ENCODE data around the gene WNT2B.
A peak's percentile ranks its signal among the peaks of the same experiment; 100 is the strongest.

Gene WNT2B

DNA sequence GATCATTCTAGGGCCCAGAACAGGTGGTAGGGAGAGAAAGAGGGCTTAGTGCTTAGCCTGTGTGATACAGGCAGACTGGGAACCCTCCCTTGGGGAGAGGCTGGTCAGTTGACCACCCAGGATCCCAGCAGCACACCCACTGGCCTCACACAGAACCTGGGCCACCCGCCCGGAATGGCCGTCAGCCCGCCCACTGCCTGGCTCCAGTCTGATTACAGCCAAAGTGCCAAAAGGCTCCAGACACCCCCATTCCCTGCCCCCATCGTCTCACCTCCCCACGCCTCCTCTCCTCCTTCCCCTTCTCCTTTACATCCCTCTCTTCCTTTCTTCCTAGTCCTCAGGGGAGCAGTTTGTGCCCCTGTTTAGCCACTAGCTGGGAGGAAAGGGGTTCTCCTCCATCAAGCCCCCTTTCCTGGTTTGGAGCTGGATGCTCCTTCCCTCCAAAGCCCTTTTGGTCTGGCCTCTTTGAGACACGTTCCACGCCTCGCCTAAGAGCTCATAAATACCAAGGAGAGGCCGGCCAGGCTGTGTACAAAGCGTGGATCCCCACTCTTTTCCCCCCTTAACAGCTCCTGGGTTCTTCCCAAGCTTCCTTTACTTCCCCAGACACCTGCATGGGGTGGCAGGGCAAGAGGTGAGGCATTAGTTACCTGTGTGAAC, 4.6 kb upstream of the WNT2B start:
- Histone ChIP-seq H2BK15ac (ENCODE audit: low read length) (no peak overlapping the region), H2BK12ac (ENCODE audit: low read length) (no peak overlapping the region), H3K4ac (ENCODE audit: low read length) (no peak overlapping the region), H2BK5ac (ENCODE audit: low read length) (no peak overlapping the region), H3K4me1 (ENCODE audit: control insufficient read depth in 2 of 2, insufficient read depth in 1 of 2, low read depth in 1 of 2, low read length in 2 of 2) (peaks cover 33 to 35% of the 10 kb centered on the region in 2 donors), H3K27me3 (ENCODE audit: control insufficient read depth in 3 of 3, insufficient read depth in 3 of 3, low read depth in 1 of 3, low read length in 3 of 3) (peaks cover 2 to 32% (median 18%) of the 10 kb centered on the region in 3 experiments), H3K18ac (ENCODE audit: low read length) (no peak overlapping the region), H3K23ac (ENCODE audit: low read depth, low read length, poor library complexity) (no peak overlapping the region), H3K79me1 (ENCODE audit: low read depth, low read length) (no peaks in the 10 kb centered on the region), H2BK120ac (ENCODE audit: low read depth, low read length) (no peak overlapping the region), H3K27ac (replicated peaks; ENCODE audit: low read length) (no peak overlapping the region), H4K8ac (ENCODE audit: low read depth, low read length) (no peak overlapping the region), H3K36me3 (replicated peaks in 1 of 2; ENCODE audit: control insufficient read depth in 2 of 2, insufficient read depth in 2 of 2, low read length in 2 of 2) (no peaks in the 10 kb centered on the region), H2AK5ac (ENCODE audit: low read depth, low read length) (peak overlapping the region; percentile 26), H3K14ac (ENCODE audit: low read length) (no peak overlapping the region), H3K4me3 (ENCODE audit: low read length in 2 of 2) (no peak overlapping the region), H3K9ac (ENCODE audit: low read depth, low read length, poor library complexity) (no peak overlapping the region), H3K9me3 (replicated peaks in 1 of 2; ENCODE audit: control insufficient read depth in 2 of 2, insufficient read depth in 1 of 2, low read depth in 1 of 2, low read length in 2 of 2) (no peaks in the 10 kb centered on the region), H3K4me2 (ENCODE audit: insufficient read depth, low read length, poor library complexity, severe bottlenecking) (no peak overlapping the region), H4K91ac (ENCODE audit: low read depth, low read length, poor library complexity) (no peak overlapping the region), H2AFZ (ENCODE audit: low read length) (peak overlapping the region; percentile 44)
- WGBS, 2 donors (ENCODE audit: extremely low coverage in 2 of 2, insufficient read length in 2 of 2, insufficient replicate concordance in 1 of 2), result 100% methylated on average over 2 of the region's 11 CpGs; no CpG with 5 or more reads in 1 of the 2 donors
- no peak for DNase-seq (ENCODE audit: low spot score)

DNA sequence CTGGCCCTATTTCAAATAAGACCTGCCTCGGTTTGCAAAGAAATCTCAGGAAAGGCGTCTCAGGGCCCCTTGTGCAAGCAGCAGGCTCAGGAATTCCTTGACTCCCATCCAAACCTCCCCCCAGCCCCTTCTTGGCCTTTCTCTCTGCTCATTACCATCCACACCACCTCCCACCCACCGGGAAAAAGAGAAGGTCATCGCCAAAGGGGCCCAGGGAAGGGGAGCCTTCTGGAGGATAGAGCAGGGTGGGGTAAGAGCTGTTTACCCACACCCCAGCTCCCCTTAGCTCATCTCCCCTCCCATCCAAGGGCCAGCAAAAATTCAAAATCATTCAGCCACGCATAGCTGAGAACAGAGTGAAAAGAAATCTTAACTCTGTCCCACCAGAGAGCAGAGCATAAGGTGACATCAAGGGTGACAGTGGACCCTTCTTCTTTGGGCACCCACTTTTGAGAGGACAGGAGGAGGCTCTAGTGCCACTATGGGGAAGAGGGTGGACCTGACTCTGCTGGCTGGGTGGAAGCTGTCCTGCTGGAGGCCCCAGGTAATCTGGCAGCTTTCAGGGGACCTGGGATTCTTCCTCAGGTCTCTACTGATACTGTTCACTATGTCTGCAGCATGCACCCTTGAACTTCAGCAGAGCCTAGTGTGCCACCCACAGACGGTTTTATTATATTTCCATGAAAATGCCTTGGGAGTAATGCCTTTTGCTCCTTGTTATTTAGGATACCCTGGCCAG, 3.9 kb upstream of the WNT2B start:
- H3K4me1 ChIP-seq (ENCODE audit: control insufficient read depth in 2 of 2, insufficient read depth in 1 of 2, low read depth in 1 of 2, low read length in 2 of 2), result peaks cover 35 to 37% of the 10 kb centered on the region in 2 donors
- peak overlapping the region; percentile 44 for H2AFZ ChIP-seq (ENCODE audit: low read length)
- no peak overlapping the region for H2AK5ac ChIP-seq (ENCODE audit: low read depth, low read length)
- WGBS, 2 donors (ENCODE audit: extremely low coverage in 2 of 2, insufficient read length in 2 of 2, insufficient replicate concordance in 1 of 2), result no CpG with 5 or more reads among the region's 6 CpGs
- no peak overlapping the region for H2BK12ac ChIP-seq (ENCODE audit: low read length)
- H2BK5ac ChIP-seq (ENCODE audit: low read length), result no peak overlapping the region
- peak overlapping the region; percentile 33 for H2BK120ac ChIP-seq (ENCODE audit: low read depth, low read length)
- H3K9me3 ChIP-seq (replicated peaks in 1 of 2; ENCODE audit: control insufficient read depth in 2 of 2, insufficient read depth in 1 of 2, low read depth in 1 of 2, low read length in 2 of 2), result no peaks in the 10 kb centered on the region
- H3K27ac ChIP-seq (replicated peaks; ENCODE audit: low read length), result no peak overlapping the region
- no peak overlapping the region for H3K9ac ChIP-seq (ENCODE audit: low read depth, low read length, poor library complexity)
- H3K14ac ChIP-seq (ENCODE audit: low read length), result no peak overlapping the region
- H2BK15ac ChIP-seq (ENCODE audit: low read length), result no peak overlapping the region
- H3K36me3 ChIP-seq (replicated peaks in 1 of 2; ENCODE audit: control insufficient read depth in 2 of 2, insufficient read depth in 2 of 2, low read length in 2 of 2), result no peaks in the 10 kb centered on the region
- no peak overlapping the region for H3K18ac ChIP-seq (ENCODE audit: low read length)
- no peaks in the 10 kb centered on the region for H3K79me1 ChIP-seq (ENCODE audit: low read depth, low read length)
- no peak overlapping the region for H3K23ac ChIP-seq (ENCODE audit: low read depth, low read length, poor library complexity)
- H3K27me3 ChIP-seq (ENCODE audit: control insufficient read depth in 3 of 3, insufficient read depth in 3 of 3, low read depth in 1 of 3, low read length in 3 of 3), result peaks cover 7 to 32% (median 25%) of the 10 kb centered on the region in 3 experiments
- no peak for DNase-seq (ENCODE audit: low spot score)
- no peak overlapping the region for H3K4ac ChIP-seq (ENCODE audit: low read length)
- no peak overlapping the region for H3K4me3 ChIP-seq (ENCODE audit: low read length in 2 of 2)
- H4K8ac ChIP-seq (ENCODE audit: low read depth, low read length), result no peak overlapping the region
- no peak overlapping the region for H4K91ac ChIP-seq (ENCODE audit: low read depth, low read length, poor library complexity)
- H3K4me2 ChIP-seq (ENCODE audit: insufficient read depth, low read length, poor library complexity, severe bottlenecking), result no peak overlapping the region

DNA sequence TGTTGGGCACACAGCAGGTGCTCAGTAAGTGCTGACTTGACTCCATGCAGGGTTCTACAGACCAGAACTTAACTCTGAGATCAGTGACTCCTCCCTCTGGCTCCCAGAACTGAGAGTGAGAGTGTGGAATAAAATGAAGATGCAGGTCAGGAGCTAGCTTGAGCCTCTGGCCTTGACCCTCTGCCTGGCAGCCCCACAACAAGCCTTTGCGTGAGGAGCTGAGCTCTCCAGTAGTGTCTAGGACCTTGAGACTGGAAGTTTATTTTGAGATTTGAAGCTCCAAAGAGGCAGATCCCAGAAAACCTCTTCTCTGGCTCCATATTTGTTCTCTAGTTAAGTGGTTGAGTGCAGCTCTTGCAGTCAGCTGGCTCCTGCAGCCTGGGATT, 3.4 kb upstream of the WNT2B start:
- no peak overlapping the region for H3K18ac ChIP-seq (ENCODE audit: low read length)
- no CpG with 5 or more reads among the region's 1 CpG for WGBS, 2 donors (ENCODE audit: extremely low coverage in 2 of 2, insufficient read length in 2 of 2, insufficient replicate concordance in 1 of 2)

DNA sequence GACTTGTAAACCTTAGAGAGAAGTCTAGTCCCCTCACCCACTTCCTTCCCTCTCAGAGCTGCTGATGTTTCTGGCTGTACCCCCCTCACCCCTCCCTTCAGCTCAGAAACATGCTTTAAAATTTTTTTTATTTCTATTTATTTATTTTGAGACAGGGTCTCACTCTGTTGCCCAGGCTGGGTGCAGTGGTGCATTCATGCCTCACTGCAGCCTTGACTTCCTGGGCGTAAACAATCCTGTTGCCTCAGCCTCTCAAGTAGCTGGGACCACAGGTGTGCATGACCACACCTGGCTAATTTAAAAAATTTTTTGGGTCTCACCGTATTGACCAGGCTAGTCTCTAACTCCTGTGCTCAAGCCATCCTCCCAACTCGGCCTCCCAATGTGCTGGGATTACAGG, 2.9 kb upstream of the WNT2B start:
- peaks cover 7 to 32% (median 29%) of the 10 kb centered on the region in 3 experiments for H3K27me3 ChIP-seq (ENCODE audit: control insufficient read depth in 3 of 3, insufficient read depth in 3 of 3, low read depth in 1 of 3, low read length in 3 of 3)
- no peak overlapping the region for H3K4me2 ChIP-seq (ENCODE audit: insufficient read depth, low read length, poor library complexity, severe bottlenecking)
- no peak overlapping the region for H4K91ac ChIP-seq (ENCODE audit: low read depth, low read length, poor library complexity)
- no peak overlapping the region for H2BK12ac ChIP-seq (ENCODE audit: low read length)
- H4K8ac ChIP-seq (ENCODE audit: low read depth, low read length), result no peak overlapping the region
- H2BK120ac ChIP-seq (ENCODE audit: low read depth, low read length), result no peak overlapping the region
- no peak overlapping the region for H3K9ac ChIP-seq (ENCODE audit: low read depth, low read length, poor library complexity)
- H2AK5ac ChIP-seq (ENCODE audit: low read depth, low read length), result no peak overlapping the region
- no peak overlapping the region for H2BK5ac ChIP-seq (ENCODE audit: low read length)
- no CpG with 5 or more reads among the region's 3 CpGs for WGBS, 2 donors (ENCODE audit: extremely low coverage in 2 of 2, insufficient read length in 2 of 2, insufficient replicate concordance in 1 of 2)
- H3K23ac ChIP-seq (ENCODE audit: low read depth, low read length, poor library complexity), result no peak overlapping the region
- H2AFZ ChIP-seq (ENCODE audit: low read length), result no peak overlapping the region
- H3K14ac ChIP-seq (ENCODE audit: low read length), result no peak overlapping the region
- no peak overlapping the region for H3K27ac ChIP-seq (replicated peaks; ENCODE audit: low read length)
- DNase-seq (ENCODE audit: low spot score), result no peak
- H3K9me3 ChIP-seq (replicated peaks in 1 of 2; ENCODE audit: control insufficient read depth in 2 of 2, insufficient read depth in 1 of 2, low read depth in 1 of 2, low read length in 2 of 2), result no peaks in the 10 kb centered on the region
- H3K79me1 ChIP-seq (ENCODE audit: low read depth, low read length), result no peaks in the 10 kb centered on the region
- peaks cover 35 to 43% of the 10 kb centered on the region in 2 donors for H3K4me1 ChIP-seq (ENCODE audit: control insufficient read depth in 2 of 2, insufficient read depth in 1 of 2, low read depth in 1 of 2, low read length in 2 of 2)
- H3K18ac ChIP-seq (ENCODE audit: low read length), result no peak overlapping the region
- no peak overlapping the region for H3K4me3 ChIP-seq (ENCODE audit: low read length in 2 of 2)
- H3K4ac ChIP-seq (ENCODE audit: low read length), result no peak overlapping the region
- H2BK15ac ChIP-seq (ENCODE audit: low read length), result no peak overlapping the region
- no peaks in the 10 kb centered on the region for H3K36me3 ChIP-seq (replicated peaks in 1 of 2; ENCODE audit: control insufficient read depth in 2 of 2, insufficient read depth in 2 of 2, low read length in 2 of 2)

More for the DNA sequence above, 3.4 kb upstream of the WNT2B start:
- Histone ChIP-seq H2BK15ac (ENCODE audit: low read length) (no peak overlapping the region), H3K27ac (replicated peaks; ENCODE audit: low read length) (no peak overlapping the region), H2BK120ac (ENCODE audit: low read depth, low read length) (peak overlapping the region; percentile 33), H3K14ac (ENCODE audit: low read length) (no peak overlapping the region), H2BK5ac (ENCODE audit: low read length) (no peak overlapping the region), H2BK12ac (ENCODE audit: low read length) (no peak overlapping the region), H4K91ac (ENCODE audit: low read depth, low read length, poor library complexity) (no peak overlapping the region), H3K79me1 (ENCODE audit: low read depth, low read length) (no peaks in the 10 kb centered on the region), H3K4me3 (ENCODE audit: low read length in 2 of 2) (no peak overlapping the region), H2AK5ac (ENCODE audit: low read depth, low read length) (no peak overlapping the region), H2AFZ (ENCODE audit: low read length) (no peak overlapping the region), H3K23ac (ENCODE audit: low read depth, low read length, poor library complexity) (no peak overlapping the region), H3K27me3 (ENCODE audit: control insufficient read depth in 3 of 3, insufficient read depth in 3 of 3, low read depth in 1 of 3, low read length in 3 of 3) (peaks cover 7 to 32% (median 29%) of the 10 kb centered on the region in 3 experiments), H3K9ac (ENCODE audit: low read depth, low read length, poor library complexity) (no peak overlapping the region), H3K36me3 (replicated peaks in 1 of 2; ENCODE audit: control insufficient read depth in 2 of 2, insufficient read depth in 2 of 2, low read length in 2 of 2) (no peaks in the 10 kb centered on the region), H3K4ac (ENCODE audit: low read length) (no peak overlapping the region), H3K4me2 (ENCODE audit: insufficient read depth, low read length, poor library complexity, severe bottlenecking) (no peak overlapping the region), H3K9me3 (replicated peaks in 1 of 2; ENCODE audit: control insufficient read depth in 2 of 2, insufficient read depth in 1 of 2, low read depth in 1 of 2, low read length in 2 of 2) (no peaks in the 10 kb centered on the region), H3K4me1 (ENCODE audit: control insufficient read depth in 2 of 2, insufficient read depth in 1 of 2, low read depth in 1 of 2, low read length in 2 of 2) (peaks cover 35 to 41% of the 10 kb centered on the region in 2 donors), H4K8ac (ENCODE audit: low read depth, low read length) (no peak overlapping the region)
- DNase-seq (ENCODE audit: low spot score), result no peak

Data from neuronal stem cell (in vitro differentiated cells).